Measurements from ENCODE around the gene SAA4. TPM values are rescaled to one million over a fixed set of nuclear protein-coding genes. Genes with fewer than 3 reads are reported as not detected.
"Not testable (repeated sequence)": the region's sequence is repeated elsewhere in the genome, so short reads cannot be mapped to it uniquely, and the experiment has no call there.

The SAA4 gene
- total and polyA plus RNA-seq, 5 donors from 2014 or later, result not detected

GRCh38 chr11:18203723-18204122 is 32.9 kb downstream of the SAA4 start:
- no peaks in the 10 kb centered on the region for H3K9me3 ChIP-seq (ENCODE audit: control insufficient read depth in 2 of 2, low read length in 2 of 2)
- no peak for ATAC-seq (ENCODE audit: low read depth in 2 of 2)
- peak in 1 of 3 donors; percentile 25 for DNase-seq
- Mint-ChIP-seq H3K9me3 (peaks cover 0 to 14% (median 0%) of the 10 kb centered on the region in 7 donors), H3K36me3 (no peaks in the 10 kb centered on the region), H3K4me3 (no peak overlapping the region), H3K27ac (no peak overlapping the region), H3K27me3 (peaks cover 59% of the 10 kb centered on the region), H3K4me1 (peaks cover 0 to 5% (median under 1%) of the 10 kb centered on the region in 4 donors)
- peaks cover 18% of the 10 kb centered on the region for H3K27me3 ChIP-seq (ENCODE audit: control insufficient read depth, insufficient read depth, low read length)
- H3K36me3 ChIP-seq (ENCODE audit: control insufficient read depth, insufficient read depth, low read length), result no peaks in the 10 kb centered on the region
- H3K27ac ChIP-seq (ENCODE audit: insufficient read depth, low read length, poor library complexity, severe bottlenecking), result no peak overlapping the region
- H3K4me1 ChIP-seq (ENCODE audit: control insufficient read depth, insufficient read depth, low read length, poor library complexity, severe bottlenecking), result no peaks in the 10 kb centered on the region
- H3K4me3 ChIP-seq (ENCODE audit: low read depth, low read length), result no peak overlapping the region

GRCh38 chr11:18197738-18198137 is 38.9 kb downstream of the SAA4 start:
- DNase-seq; H3K4me1 ChIP-seq (ENCODE audit: control insufficient read depth, insufficient read depth, low read length, poor library complexity, severe bottlenecking); H3K4me1 Mint-ChIP-seq; H3K36me3 ChIP-seq (ENCODE audit: control insufficient read depth, insufficient read depth, low read length); H3K27me3 ChIP-seq (ENCODE audit: control insufficient read depth, insufficient read depth, low read length); H3K4me3 Mint-ChIP-seq; H3K4me3 ChIP-seq (ENCODE audit: low read depth, low read length); ATAC-seq (ENCODE audit: low read depth in 2 of 2); H3K27ac ChIP-seq (ENCODE audit: insufficient read depth, low read length, poor library complexity, severe bottlenecking); H3K9me3 ChIP-seq (ENCODE audit: control insufficient read depth in 2 of 2, low read length in 2 of 2); H3K9me3 Mint-ChIP-seq; H3K27ac Mint-ChIP-seq; H3K36me3 Mint-ChIP-seq: not testable (repeated sequence)
- peaks cover 30% of the 10 kb centered on the region for H3K27me3 Mint-ChIP-seq

GRCh38 chr11:18196532-18196931 is 40.1 kb downstream of the SAA4 start:
- peaks cover 12% of the 10 kb centered on the region for H3K27me3 ChIP-seq (ENCODE audit: control insufficient read depth, insufficient read depth, low read length)
- Mint-ChIP-seq H3K9me3 (peaks cover 0 to 6% (median 0%) of the 10 kb centered on the region in 7 donors), H3K27me3 (peaks cover 34% of the 10 kb centered on the region), H3K36me3 (no peaks in the 10 kb centered on the region), H3K4me1 (no peaks in the 10 kb centered on the region), H3K27ac (no peak overlapping the region), H3K4me3 (no peak overlapping the region)
- H3K4me3 ChIP-seq (ENCODE audit: low read depth, low read length), result no peak overlapping the region
- H3K36me3 ChIP-seq (ENCODE audit: control insufficient read depth, insufficient read depth, low read length), result no peaks in the 10 kb centered on the region
- H3K9me3 ChIP-seq (ENCODE audit: control insufficient read depth in 2 of 2, low read length in 2 of 2), result no peaks in the 10 kb centered on the region
- no peak for ATAC-seq (ENCODE audit: low read depth in 2 of 2)
- no peak for DNase-seq
- no peak overlapping the region for H3K27ac ChIP-seq (ENCODE audit: insufficient read depth, low read length, poor library complexity, severe bottlenecking)
- H3K4me1 ChIP-seq (ENCODE audit: control insufficient read depth, insufficient read depth, low read length, poor library complexity, severe bottlenecking), result no peaks in the 10 kb centered on the region

- H3K27ac ChIP-seq (ENCODE audit: insufficient read depth, low read length, poor library complexity, severe bottlenecking), result no peak overlapping the region
- no peaks in the 10 kb centered on the region for H3K36me3 Mint-ChIP-seq
- no peaks in the 10 kb centered on the region for H3K9me3 ChIP-seq (ENCODE audit: control insufficient read depth in 2 of 2, low read length in 2 of 2)
- H3K4me3 ChIP-seq (ENCODE audit: low read depth, low read length), result no peak overlapping the region
- no peaks in the 10 kb centered on the region for H3K4me1 ChIP-seq (ENCODE audit: control insufficient read depth, insufficient read depth, low read length, poor library complexity, severe bottlenecking)
- no peak for ATAC-seq (ENCODE audit: low read depth in 2 of 2)
- H3K36me3 ChIP-seq (ENCODE audit: control insufficient read depth, insufficient read depth, low read length), result no peaks in the 10 kb centered on the region
- no peaks in the 10 kb centered on the region for H3K4me1 Mint-ChIP-seq
- peaks cover 8% of the 10 kb centered on the region for H3K27me3 ChIP-seq (ENCODE audit: control insufficient read depth, insufficient read depth, low read length)
- H3K27me3 Mint-ChIP-seq, result peaks cover 22% of the 10 kb centered on the region
- DNase-seq, result no peak
- H3K9me3 Mint-ChIP-seq, result peaks cover 0 to 3% (median 0%) of the 10 kb centered on the region in 7 donors
- no peak overlapping the region for H3K27ac Mint-ChIP-seq
- H3K4me3 Mint-ChIP-seq, result no peak overlapping the region
Observed at GRCh38 chr11:18193010-18193409, 43.6 kb downstream of the SAA4 start.

- H3K4me3 ChIP-seq (ENCODE audit: low read depth, low read length), result no peak overlapping the region
- H3K9me3 ChIP-seq (ENCODE audit: control insufficient read depth in 2 of 2, low read length in 2 of 2), result no peaks in the 10 kb centered on the region
- Mint-ChIP-seq H3K4me3 (no peak overlapping the region), H3K36me3 (no peaks in the 10 kb centered on the region), H3K9me3 (peaks cover 0 to 3% (median 0%) of the 10 kb centered on the region in 7 donors), H3K27me3 (peaks cover 27% of the 10 kb centered on the region), H3K4me1 (no peaks in the 10 kb centered on the region), H3K27ac (no peak overlapping the region)
- DNase-seq, result no peak
- H3K27me3 ChIP-seq (ENCODE audit: control insufficient read depth, insufficient read depth, low read length), result peaks cover 9% of the 10 kb centered on the region
- H3K27ac ChIP-seq (ENCODE audit: insufficient read depth, low read length, poor library complexity, severe bottlenecking), result no peak overlapping the region
- no peaks in the 10 kb centered on the region for H3K36me3 ChIP-seq (ENCODE audit: control insufficient read depth, insufficient read depth, low read length)
- no peaks in the 10 kb centered on the region for H3K4me1 ChIP-seq (ENCODE audit: control insufficient read depth, insufficient read depth, low read length, poor library complexity, severe bottlenecking)
- no peak for ATAC-seq (ENCODE audit: low read depth in 2 of 2)
Observed at GRCh38 chr11:18191376-18191775, 45.2 kb downstream of the SAA4 start.

- H3K27ac ChIP-seq (ENCODE audit: insufficient read depth, low read length, poor library complexity, severe bottlenecking); H3K4me3 ChIP-seq (ENCODE audit: low read depth, low read length); H3K36me3 ChIP-seq (ENCODE audit: control insufficient read depth, insufficient read depth, low read length); ATAC-seq (ENCODE audit: low read depth in 2 of 2); H3K4me3 Mint-ChIP-seq; H3K36me3 Mint-ChIP-seq; DNase-seq; H3K9me3 Mint-ChIP-seq; H3K27me3 ChIP-seq (ENCODE audit: control insufficient read depth, insufficient read depth, low read length); H3K27ac Mint-ChIP-seq; H3K4me1 Mint-ChIP-seq; H3K4me1 ChIP-seq (ENCODE audit: control insufficient read depth, insufficient read depth, low read length, poor library complexity, severe bottlenecking); H3K9me3 ChIP-seq (ENCODE audit: control insufficient read depth in 2 of 2, low read length in 2 of 2): not testable (repeated sequence)
- peaks cover 30% of the 10 kb centered on the region for H3K27me3 Mint-ChIP-seq
Observed at GRCh38 chr11:18189476-18190245, 46.9 kb downstream of the SAA4 start.

- Mint-ChIP-seq H3K36me3 (no peaks in the 10 kb centered on the region), H3K4me1 (no peaks in the 10 kb centered on the region), H3K4me3 (no peak overlapping the region), H3K27ac (no peak overlapping the region), H3K9me3 (peaks cover 0 to 1% (median 0%) of the 10 kb centered on the region in 7 donors), H3K27me3 (peaks cover 34% of the 10 kb centered on the region)
- Histone ChIP-seq H3K27me3 (ENCODE audit: control insufficient read depth, insufficient read depth, low read length) (peaks cover 10% of the 10 kb centered on the region), H3K36me3 (ENCODE audit: control insufficient read depth, insufficient read depth, low read length) (no peaks in the 10 kb centered on the region), H3K27ac (ENCODE audit: insufficient read depth, low read length, poor library complexity, severe bottlenecking) (no peak overlapping the region), H3K4me3 (ENCODE audit: low read depth, low read length) (no peak overlapping the region), H3K4me1 (ENCODE audit: control insufficient read depth, insufficient read depth, low read length, poor library complexity, severe bottlenecking) (no peaks in the 10 kb centered on the region), H3K9me3 (ENCODE audit: control insufficient read depth in 2 of 2, low read length in 2 of 2) (no peaks in the 10 kb centered on the region)
- DNase-seq, result no peak
- no peak for ATAC-seq (ENCODE audit: low read depth in 2 of 2)
Observed at GRCh38 chr11:18188796-18189195, 47.8 kb downstream of the SAA4 start.

Measured in CD4-positive, CD25-positive, alpha-beta regulatory T cell (primary cell).